ENCODE data around the gene WDFY3.
A peak's percentile ranks its signal among the peaks of the same experiment; 100 is the strongest.
"Not testable (repeated sequence)": the region's sequence is repeated elsewhere in the genome, so short reads cannot be mapped to it uniquely, and the experiment has no call there.

Gene WDFY3

GRCh38 chr4:84852081-84852480, 114.4 kb downstream of the WDFY3 start:
- Histone ChIP-seq H3K4me3 (no peak overlapping the region), H3K27ac (no peak overlapping the region)
- no peak for TF ChIP-seq CTCF (IDR thresholded peaks at IDR 0.05)
- DNase-seq (ENCODE audit: low spot score), result no peak

GRCh38 chr4:84849051-84849640, 117.3 kb downstream of the WDFY3 start:
- DNase-seq (ENCODE audit: low spot score), result no peak
- no peak for TF ChIP-seq CTCF (IDR thresholded peaks at IDR 0.05)
- Histone ChIP-seq H3K4me3 (no peak overlapping the region), H3K27ac (no peak overlapping the region)

GRCh38 chr4:84848432-84848831, 118.1 kb downstream of the WDFY3 start:
- no peak for TF ChIP-seq CTCF (IDR thresholded peaks at IDR 0.05)
- no peak overlapping the region for H3K4me3 ChIP-seq
- no peak for DNase-seq (ENCODE audit: low spot score)
- peak overlapping the region; percentile 25 to 38 for H3K27ac ChIP-seq

GRCh38 chr4:84847978-84848377, 118.5 kb downstream of the WDFY3 start:
- no peak overlapping the region for H3K4me3 ChIP-seq

GRCh38 chr4:84846985-84847384, 119.5 kb downstream of the WDFY3 start:
- DNase-seq (ENCODE audit: low spot score), result no peak
- no peak for TF ChIP-seq CTCF (IDR thresholded peaks at IDR 0.05)

More at GRCh38 chr4:84847978-84848377, 118.5 kb downstream of the WDFY3 start:
- no peak for DNase-seq (ENCODE audit: low spot score)
- peak overlapping the region; percentile 25 to 38 for H3K27ac ChIP-seq
- no peak for TF ChIP-seq CTCF (IDR thresholded peaks at IDR 0.05)

GRCh38 chr4:84841435-84841834, 125.1 kb downstream of the WDFY3 start:
- Histone ChIP-seq H3K27ac (no peak overlapping the region), H3K4me3 (no peak overlapping the region)
- TF ChIP-seq CTCF (IDR thresholded peaks at IDR 0.05), result no peak
- DNase-seq (ENCODE audit: low spot score), result no peak

More at GRCh38 chr4:84846985-84847384, 119.5 kb downstream of the WDFY3 start:
- peak overlapping the region in 1 of 2 donors; percentile 5 for H3K27ac ChIP-seq
- no peak overlapping the region for H3K4me3 ChIP-seq

GRCh38 chr4:84837751-84838150, 128.7 kb downstream of the WDFY3 start:
- Histone ChIP-seq H3K4me3 (no peak overlapping the region), H3K27ac (no peak overlapping the region)
- TF ChIP-seq CTCF (IDR thresholded peaks at IDR 0.05), result no peak

GRCh38 chr4:84829633-84830032, 136.9 kb downstream of the WDFY3 start:
- H3K4me3 ChIP-seq; DNase-seq (ENCODE audit: low spot score); H3K27ac ChIP-seq: not testable (repeated sequence)

More at GRCh38 chr4:84837751-84838150, 128.7 kb downstream of the WDFY3 start:
- DNase-seq (ENCODE audit: low spot score), result no peak

All from coronary artery (tissue), 2 donors.